GM12801 (cell line): ENCODE results near the gene LYZL6.

Source experiments
- CTCF ChIP-seq: IDR thresholded peaks from one replicate; pipeline ENCODE4 v1.5.1; 2011; ENCODE audit warnings: control low read depth; ENCODE audit not compliant: insufficient read length; ENCODE audit errors: extremely low read depth

LYZL6 gene

GRCh38 chr17:35978346-35978745, 34.8 kb upstream of the LYZL6 start:
- no peak for TF ChIP-seq CTCF

GRCh38 chr17:35977509-35977908, 34.0 kb upstream of the LYZL6 start:
- no peak for TF ChIP-seq CTCF

GRCh38 chr17:35973333-35974260, 30.1 kb upstream of the LYZL6 start:
- no peak for TF ChIP-seq CTCF

GRCh38 chr17:35972945-35973332, 29.4 kb upstream of the LYZL6 start:
- no peak for TF ChIP-seq CTCF

- TF ChIP-seq CTCF = no peak
Observed at GRCh38 chr17:35972535-35972934, 29.0 kb upstream of the LYZL6 start.

- no peak for TF ChIP-seq CTCF
Observed at GRCh38 chr17:35972066-35972465, 28.6 kb upstream of the LYZL6 start.

- TF ChIP-seq CTCF = no peak
Observed at GRCh38 chr17:35969558-35970380, 26.3 kb upstream of the LYZL6 start.
